Pancreas (tissue), 10 donors: Measurements from ENCODE around the gene TUBA3C. TPM values are rescaled to one million over a fixed set of nuclear protein-coding genes. Genes with fewer than 3 reads are reported as not detected.
"Not testable (repeated sequence)": the region's sequence is repeated elsewhere in the genome, so short reads cannot be mapped to it uniquely, and the experiment has no call there.

Source experiments
- ATAC-seq, 4 donors: fragments of 200-7000 bp; cut with Tn5 transposase; one replicate each; pipeline versions ENCODE4 v1.8.0 to v1.9.1; 2020; ENCODE audit warnings: mild to moderate bottlenecking in 4 of 4, moderate library complexity in 4 of 4
- DNase-seq, 6 donors: peaks; one replicate each; pipeline ENCODE4 v3.0.0-alpha.2; 2020
- FAIRE-seq: peaks from 2 replicates; lab custom pipeline; 2012; peaks lifted over from hg19 to GRCh38; lab: Jason Lieb, UNC
- H3K27ac ChIP-seq, 4 donors: fragments of 200-600 bp; sonication (generic); 1 replicate in 3 of 4; 2 replicates in 1 of 4; pipeline versions ENCODE4 v1.5.0 to v1.8.0; 2020
- H3K27me3 ChIP-seq, 4 donors: fragments of 200-600 bp; one replicate each; pipeline ENCODE4 v1.8.0; 2021
- H3K36me3 ChIP-seq, 3 donors: fragments of 200-600 bp; sonication (generic) in 1 of 3; one replicate each; pipeline versions ENCODE4 v1.5.0 to v1.8.0; 2020 to 2021
- H3K4me1 ChIP-seq, 3 donors: fragments of 200-600 bp; one replicate each; pipeline ENCODE4 v1.8.0; 2021
- H3K4me3 ChIP-seq, 4 donors: fragments of 200-600 bp; sonication (generic) in 2 of 4; one replicate each; pipeline versions ENCODE4 v1.5.0 to v1.8.0; 2020 to 2021
- H3K9me3 ChIP-seq, 4 donors: fragments of 200-600 bp; one replicate each; pipeline ENCODE4 v1.8.0; 2021
- WGBS, 2 donors: extraction: QIAGEN DNeasy Blood & Tissue Kit; methylation state at CpG; one replicate each; pipeline ENCODE4 v1.1.7; 2013; 5-methylcytosine and 5-hydroxymethylcytosine counted together
- intact Hi-C, 3 donors: fragments of 100-400 bp; cut with DNase I; formaldehyde crosslinking; loops; one replicate each; pipeline versions ENCODE4 v1.11.1 to v1.14.2; 2022
- polyA plus RNA-seq, 2 donors: library from polyadenylated mRNA; stranded (reverse); fragments of 200-250 nt; gene quantifications; one replicate each; pipeline ENCODE4 v1.2.3, GENCODE V29; 2013
- total RNA-seq, 6 donors: library from RNA; stranded (reverse); fragmentation: NEBNext Ultra II Directional in 4 of 6; extraction: Animal tissue kit (Norgen Biotek cat#: 25700) in 4 of 6; gene quantifications; one replicate each; pipeline versions ENCODE4 v1.2.1 to v1.2.4, GENCODE V29; 2021 to 2023
- TF ChIP-seq, protein P1 (sequence below), 4 donors: fragments of 200-600 bp; sonication (generic) in 3 of 4; IDR thresholded peaks; one replicate each; pipeline versions ENCODE4 v1.5.0 to v1.8.0; 2021; ENCODE audit warnings: antibody characterized with exemption in 4 of 4
- donor health status: healthy with polysubstance abuse.
- donor health status: DM: no; HTN: no; CAD: no; lungs with moderate emphysema.
- donor health status: DM: no; HTN: no; CAD: no.
- donor health status: control.
- donor health status: control.
- donor health status: Bipolar disorder and iron deficiency.
- donor health status: DM: yes; HTN: yes; CAD: no.
- donor health status: DM: no; HTN: no; CAD: no.
- donor health status: DM: no; HTN: no; CAD: no.
- donor health status: DM: yes; HTN: yes; CAD: no.

TUBA3C gene
- total and polyA plus RNA-seq, 8 donors, result not detected

DNA sequence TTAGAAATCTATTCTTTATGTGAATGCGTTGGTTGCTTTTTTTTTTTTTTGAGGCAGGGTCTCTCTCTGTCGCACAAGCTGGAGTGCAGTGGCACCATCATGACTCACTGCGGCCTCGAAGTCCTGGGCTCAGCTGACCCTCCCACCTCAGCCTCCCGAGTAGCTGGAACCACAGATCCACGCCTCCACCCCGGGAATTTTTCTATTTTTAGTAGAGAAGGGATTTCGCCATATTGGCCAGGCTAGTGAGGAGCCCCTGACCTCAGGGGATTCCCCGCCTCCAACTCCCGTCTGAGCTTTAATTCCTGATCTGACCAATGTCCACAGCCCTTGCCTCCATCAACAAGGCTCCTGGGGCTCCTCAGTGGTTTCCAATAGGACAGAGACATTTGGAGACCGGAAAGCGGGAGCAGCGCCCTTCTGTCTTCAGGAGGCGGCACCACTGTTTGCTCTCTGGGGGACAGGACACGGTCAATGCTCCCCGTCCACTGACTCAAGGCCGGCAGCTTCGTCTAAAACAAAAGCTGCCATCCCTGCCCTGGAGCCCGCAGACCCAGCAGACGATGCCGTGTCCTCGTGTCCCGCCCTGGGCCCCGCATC is 503 bp downstream of the TUBA3C start:
- H3K36me3 ChIP-seq, result no peaks in the 10 kb centered on the region
- 79 to 87% methylated on average over 24 of the region's 24 CpGs for WGBS, 2 donors
- no peaks in the 10 kb centered on the region for H3K4me1 ChIP-seq
- H3K27ac ChIP-seq, result no peak overlapping the region
- TF ChIP-seq, protein P1, sequence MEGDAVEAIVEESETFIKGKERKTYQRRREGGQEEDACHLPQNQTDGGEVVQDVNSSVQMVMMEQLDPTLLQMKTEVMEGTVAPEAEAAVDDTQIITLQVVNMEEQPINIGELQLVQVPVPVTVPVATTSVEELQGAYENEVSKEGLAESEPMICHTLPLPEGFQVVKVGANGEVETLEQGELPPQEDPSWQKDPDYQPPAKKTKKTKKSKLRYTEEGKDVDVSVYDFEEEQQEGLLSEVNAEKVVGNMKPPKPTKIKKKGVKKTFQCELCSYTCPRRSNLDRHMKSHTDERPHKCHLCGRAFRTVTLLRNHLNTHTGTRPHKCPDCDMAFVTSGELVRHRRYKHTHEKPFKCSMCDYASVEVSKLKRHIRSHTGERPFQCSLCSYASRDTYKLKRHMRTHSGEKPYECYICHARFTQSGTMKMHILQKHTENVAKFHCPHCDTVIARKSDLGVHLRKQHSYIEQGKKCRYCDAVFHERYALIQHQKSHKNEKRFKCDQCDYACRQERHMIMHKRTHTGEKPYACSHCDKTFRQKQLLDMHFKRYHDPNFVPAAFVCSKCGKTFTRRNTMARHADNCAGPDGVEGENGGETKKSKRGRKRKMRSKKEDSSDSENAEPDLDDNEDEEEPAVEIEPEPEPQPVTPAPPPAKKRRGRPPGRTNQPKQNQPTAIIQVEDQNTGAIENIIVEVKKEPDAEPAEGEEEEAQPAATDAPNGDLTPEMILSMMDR (IDR thresholded peaks at IDR 0.05), result no peak
- ATAC-seq (no peak), FAIRE-seq (no peak), DNase-seq (no peak)
- no peaks in the 10 kb centered on the region for H3K27me3 ChIP-seq
- H3K4me3 ChIP-seq, result no peak overlapping the region
- no peaks in the 10 kb centered on the region for H3K9me3 ChIP-seq
- intact Hi-C loops, result no loop called here

DNA sequence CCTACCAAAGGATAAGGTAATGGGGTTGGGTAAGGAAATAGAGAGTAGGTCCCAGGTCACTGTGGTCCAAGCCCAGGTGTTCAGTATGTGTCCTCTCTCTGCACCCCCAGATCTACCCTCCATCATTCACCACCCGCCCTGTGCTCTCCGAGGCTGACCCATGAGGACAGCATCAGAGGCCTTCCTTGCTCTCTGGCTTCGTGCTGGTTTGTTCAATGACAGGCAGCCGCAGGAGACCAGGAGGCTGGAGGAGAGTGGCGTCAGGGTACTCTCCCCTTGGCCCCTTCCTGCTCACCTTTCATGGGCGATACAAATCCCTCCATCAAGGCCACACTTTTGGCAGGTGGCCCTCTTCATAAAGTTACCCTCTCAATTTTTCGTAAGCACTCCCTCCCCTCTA is 1.7 kb downstream of the TUBA3C start:
- DNase-seq (no peak), ATAC-seq (no peak), FAIRE-seq (no peak)
- no peaks in the 10 kb centered on the region for H3K36me3 ChIP-seq
- WGBS, 2 donors, result 69 to 70% methylated on average over 7 of the region's 7 CpGs
- no peak overlapping the region for H3K27ac ChIP-seq
- no peaks in the 10 kb centered on the region for H3K9me3 ChIP-seq
- H3K27me3 ChIP-seq, result no peaks in the 10 kb centered on the region
- TF ChIP-seq, protein P1 (IDR thresholded peaks at IDR 0.05), result no peak
- H3K4me1 ChIP-seq, result no peaks in the 10 kb centered on the region
- intact Hi-C loops, result no loop called here
- no peak overlapping the region for H3K4me3 ChIP-seq

DNA sequence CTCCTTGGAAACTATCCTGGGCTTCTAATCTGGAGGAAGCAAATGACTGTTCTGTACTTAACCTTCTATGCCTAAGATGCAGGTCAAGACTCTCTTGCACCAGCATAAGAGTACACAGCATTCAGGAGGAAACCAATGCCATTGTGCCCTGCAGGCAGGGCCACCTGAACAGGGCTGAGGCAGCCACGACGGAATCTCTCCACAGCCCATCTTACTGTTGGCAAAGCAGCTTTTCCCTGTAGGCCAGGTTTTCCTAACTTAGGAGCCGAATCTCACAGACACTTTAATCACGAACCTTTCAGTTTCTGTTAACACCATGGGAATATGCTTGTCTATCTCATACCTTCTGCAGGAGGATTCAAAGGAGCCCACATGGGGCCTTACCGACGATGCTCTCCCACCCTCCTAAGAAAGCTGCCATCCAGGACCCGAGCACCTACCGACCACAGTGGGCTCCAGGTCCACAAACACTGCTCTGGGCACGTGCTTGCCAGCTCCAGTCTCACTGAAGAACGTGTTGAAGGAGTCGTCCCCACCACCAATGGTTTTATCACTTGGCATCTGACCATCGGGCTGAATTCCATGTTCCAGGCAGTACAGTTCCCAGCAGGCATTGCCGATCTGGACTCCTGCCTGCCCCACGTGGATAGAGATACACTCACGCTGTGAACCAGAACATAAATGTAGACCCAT is 2.6 kb downstream of the TUBA3C start:
- Histone ChIP-seq H3K4me3 (no peak overlapping the region), H3K27me3 (no peaks in the 10 kb centered on the region), H3K27ac (no peak overlapping the region), H3K36me3 (no peaks in the 10 kb centered on the region), H3K9me3 (no peaks in the 10 kb centered on the region), H3K4me1 (no peaks in the 10 kb centered on the region)
- TF ChIP-seq, protein P1 (IDR thresholded peaks at IDR 0.05), result no peak
- intact Hi-C loops, result no loop called here
- peak in 3 of 6 donors; percentile 24 to 51 (median 42) for DNase-seq
- ATAC-seq, result peak in 2 of 4 donors; percentile 29 to 87
- FAIRE-seq, result no peak
- 50 to 56% methylated on average over 15 of the region's 15 CpGs for WGBS, 2 donors

DNA sequence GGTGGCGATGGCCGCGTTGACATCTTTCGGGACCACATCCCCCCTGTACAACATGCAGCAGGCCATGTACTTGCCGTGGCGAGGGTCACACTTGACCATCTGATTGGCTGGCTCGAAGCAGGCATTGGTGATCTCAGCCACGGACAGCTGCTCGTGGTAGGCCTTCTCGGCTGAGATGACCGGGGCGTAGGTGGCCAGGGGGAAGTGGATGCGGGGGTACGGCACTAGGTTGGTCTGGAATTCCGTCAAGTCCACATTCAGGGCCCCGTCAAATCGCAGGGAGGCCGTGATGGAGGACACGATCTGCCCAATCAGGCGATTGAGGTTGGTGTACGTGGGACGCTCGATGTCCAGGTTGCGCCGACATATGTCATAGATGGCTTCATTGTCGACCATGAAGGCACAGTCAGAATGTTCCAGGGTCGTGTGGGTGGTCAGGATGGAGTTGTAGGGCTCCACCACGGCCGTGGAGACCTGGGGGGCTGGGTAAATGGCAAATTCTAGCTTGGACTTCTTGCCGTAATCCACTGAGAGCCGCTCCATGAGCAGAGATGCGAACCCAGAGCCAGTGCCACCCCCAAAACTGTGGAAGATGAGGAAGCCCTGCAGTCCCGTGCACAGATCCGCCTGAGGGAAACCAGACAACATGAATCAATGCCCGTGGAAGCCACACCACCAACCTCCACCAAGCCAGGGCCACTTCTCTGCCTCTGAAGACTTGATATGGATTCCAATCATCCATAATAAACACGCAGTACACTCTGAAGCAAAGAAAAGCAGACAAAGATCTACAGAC is 4.4 kb downstream of the TUBA3C start:
- H3K36me3 ChIP-seq, H3K27me3 ChIP-seq, FAIRE-seq, H3K4me3 ChIP-seq, ATAC-seq, H3K9me3 ChIP-seq, DNase-seq, intact Hi-C loops, H3K4me1 ChIP-seq, H3K27ac ChIP-seq: not testable (repeated sequence)
- 75 to 76% methylated on average over 36 of the region's 36 CpGs for WGBS, 2 donors

DNA sequence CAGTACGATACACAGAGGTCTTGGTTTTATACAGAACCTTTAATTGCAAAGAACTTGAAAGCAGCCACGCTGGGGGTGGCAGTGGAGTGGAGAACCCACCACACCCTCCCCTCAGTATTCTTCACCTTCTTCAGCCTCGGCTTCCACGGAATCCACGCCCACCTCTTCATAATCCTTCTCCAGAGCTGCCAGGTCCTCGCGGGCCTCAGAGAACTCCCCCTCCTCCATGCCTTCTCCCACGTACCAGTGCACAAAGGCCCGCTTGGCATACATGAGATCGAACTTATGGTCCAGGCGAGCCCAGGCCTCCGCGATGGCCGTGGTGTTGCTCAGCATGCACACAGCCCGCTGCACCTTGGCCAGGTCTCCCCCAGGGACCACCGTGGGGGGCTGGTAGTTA is 7.9 kb downstream of the TUBA3C start:
- WGBS, 2 donors, result 57 to 67% methylated on average over 16 of the region's 16 CpGs
- H3K9me3 ChIP-seq, result no peaks in the 10 kb centered on the region
- H3K27me3 ChIP-seq, result no peaks in the 10 kb centered on the region
- no peak overlapping the region for H3K27ac ChIP-seq
- H3K4me1 ChIP-seq, result no peaks in the 10 kb centered on the region
- no peak for DNase-seq
- H3K4me3 ChIP-seq, result no peak overlapping the region
- TF ChIP-seq, protein P1 (IDR thresholded peaks at IDR 0.05), result no peak
- intact Hi-C loops, result no loop called here
- ATAC-seq, result no peak
- no peak for FAIRE-seq
- H3K36me3 ChIP-seq, result no peaks in the 10 kb centered on the region
